ENCODE measurements around the gene LRRC15.

Gene LRRC15

GRCh38 chr3:194364314-194364651 is 5.3 kb downstream of the LRRC15 start:
- ChIA-PET POLR2A (no interaction called here), CTCF (interaction anchor here (1.1 to 1.3 kb wide), 2 partner anchors 20 to 31 kb away, joined by 3 to 6 read pairs; no protein-coding TSS in a partner anchor)
- no peak for DNase-seq (ENCODE audit: extremely low spot score)
- TF ChIP-seq CTCF (IDR thresholded peaks at IDR 0.05; ENCODE audit: control extremely low read depth, extremely low read depth, low read depth, missing control alignments), result no peak

- ChIA-PET POLR2A (no interaction called here), CTCF (interaction anchor here (1.2 to 7.9 kb wide), 2 partner anchors 15 to 27 kb away, joined by 3 to 69 read pairs; no protein-coding TSS in a partner anchor)
- TF ChIP-seq CTCF (IDR thresholded peaks at IDR 0.05; ENCODE audit: control extremely low read depth, extremely low read depth, low read depth, missing control alignments), result no peak
- DNase-seq (ENCODE audit: extremely low spot score), result no peak
Observed at GRCh38 chr3:194360568-194360967, 9.0 kb downstream of the LRRC15 start.

- no peak for DNase-seq (ENCODE audit: extremely low spot score)
- CTCF ChIA-PET, result interaction anchor here (1.0 to 7.9 kb wide), 3 partner anchors 13 to 47 kb away, joined by 3 to 69 read pairs (median 3); no protein-coding TSS in a partner anchor
- TF ChIP-seq CTCF (IDR thresholded peaks at IDR 0.05; ENCODE audit: control extremely low read depth, extremely low read depth, low read depth, missing control alignments), result no peak
- POLR2A ChIA-PET, result no interaction called here
Observed at GRCh38 chr3:194357681-194358080, 11.9 kb downstream of the LRRC15 start.

GRCh38 chr3:194355379-194355778 is 14.2 kb downstream of the LRRC15 start:
- no peak for TF ChIP-seq CTCF (IDR thresholded peaks at IDR 0.05; ENCODE audit: control extremely low read depth, extremely low read depth, low read depth, missing control alignments)
- ChIA-PET POLR2A (no interaction called here), CTCF (interaction anchor here (0.7 to 7.9 kb wide), 4 partner anchors 10 to 39 kb away, joined by 3 to 69 read pairs (median 4); no protein-coding TSS in a partner anchor)
- no peak for DNase-seq (ENCODE audit: extremely low spot score)

- no peak for TF ChIP-seq CTCF (IDR thresholded peaks at IDR 0.05; ENCODE audit: control extremely low read depth, extremely low read depth, low read depth, missing control alignments)
- DNase-seq (ENCODE audit: extremely low spot score), result no peak
- ChIA-PET CTCF (interaction anchor here (2.5 kb wide), 1 partner anchor 10 kb away, joined by 11 read pairs; no protein-coding TSS in a partner anchor), POLR2A (no interaction called here)
Observed at GRCh38 chr3:194354315-194354714, 15.2 kb downstream of the LRRC15 start.

- DNase-seq (ENCODE audit: extremely low spot score), result no peak
- ChIA-PET POLR2A (no interaction called here), CTCF (interaction anchor here (2.5 kb wide), 1 partner anchor 9 kb away, joined by 11 read pairs; no protein-coding TSS in a partner anchor)
- no peak for TF ChIP-seq CTCF (IDR thresholded peaks at IDR 0.05; ENCODE audit: control extremely low read depth, extremely low read depth, low read depth, missing control alignments)
Observed at GRCh38 chr3:194352667-194353246, 16.8 kb downstream of the LRRC15 start.

All from GM10248 (cell line).